H1 (cell line): Measurements from ENCODE around the gene HSPB1. TPM values are rescaled to one million over a fixed set of nuclear protein-coding genes. Genes with fewer than 3 reads are reported as not detected.

Experiments
- CHD1 ChIP-seq: IDR thresholded peaks from 2 replicates; pipeline ENCODE4 v1.6.1; 2012; ENCODE audit warnings: low read depth, low read length, improper control_type of control experiment
- CHD2 ChIP-seq: IDR thresholded peaks from 2 replicates; pipeline ENCODE4 v1.6.1; 2012; ENCODE audit warnings: low read length, improper control_type of control experiment
- FOSL1 ChIP-seq: IDR thresholded peaks from 2 replicates; pipeline ENCODE4 v1.6.1; 2011; ENCODE audit warnings: mild to moderate bottlenecking, low read depth, low read length, moderate library complexity; ENCODE audit not compliant: insufficient read depth
- GTF2F1 ChIP-seq: IDR thresholded peaks from 2 replicates; pipeline ENCODE4 v1.6.1; 2012; ENCODE audit warnings: low read depth, low read length, improper control_type of control experiment, borderline replicate concordance
- KDM4A ChIP-seq: IDR thresholded peaks from one replicate; pipeline ENCODE4 v1.7.1; 2012; ENCODE audit warnings: low read depth, mild to moderate bottlenecking, moderate library complexity, low read length, inconsistent platforms; ENCODE audit not compliant: severe bottlenecking
- KDM5A ChIP-seq: fragments of 200-600 bp; IDR thresholded peaks from 2 replicates; pipeline ENCODE4 v1.7.1; 2012; ENCODE audit warnings: mild to moderate bottlenecking, low read length, inconsistent platforms, mixed read lengths
- POLR2AphosphoS5 ChIP-seq: IDR thresholded peaks from 2 replicates; pipeline ENCODE4 v1.6.1; 2011; ENCODE audit warnings: low read depth, low read length
- RBBP5 ChIP-seq: IDR thresholded peaks from 2 replicates; pipeline ENCODE4 v1.7.1; 2012; ENCODE audit warnings: low read depth, mild to moderate bottlenecking, inconsistent platforms, low read length, moderate library complexity, borderline replicate concordance
- RNF2 ChIP-seq: fragments of 200-900, 300-1000 bp; sonication (generic); IDR thresholded peaks from 2 replicates; pipeline ENCODE4 v1.7.1; 2016; ENCODE audit warnings: borderline replicate concordance, low read depth, mild to moderate bottlenecking, antibody characterized with exemption, low read length; ENCODE audit not compliant: poor library complexity, severe bottlenecking; ENCODE audit errors: missing control alignments
- SAP30 ChIP-seq: fragments of 300-600 bp; sonication (generic); IDR thresholded peaks from 2 replicates; pipeline ENCODE4 v1.7.1; 2012; ENCODE audit warnings: low read length, moderate library complexity, mild to moderate bottlenecking, inconsistent platforms; ENCODE audit not compliant: insufficient read depth, insufficient replicate concordance
- SIN3A ChIP-seq, 2 experiments: IDR thresholded peaks in 1 of 2; conservative IDR thresholded peaks in 1 of 2; 2 replicates each; pipeline ENCODE4 v1.6.1; 2011 to 2012; ENCODE audit warnings: low read length in 2 of 2, improper control_type of control experiment in 1 of 2, low read depth in 1 of 2, mild to moderate bottlenecking in 1 of 2
- SP4 ChIP-seq: IDR thresholded peaks from 2 replicates; pipeline ENCODE4 v1.6.1; 2012; ENCODE audit warnings: low read length, inconsistent platforms
- SRF ChIP-seq: IDR thresholded peaks from 2 replicates; pipeline ENCODE4 v1.6.1; 2011; ENCODE audit warnings: mild to moderate bottlenecking, low read depth, low read length, moderate library complexity
- TBP ChIP-seq: IDR thresholded peaks from 2 replicates; pipeline ENCODE4 v1.6.1; 2011; ENCODE audit warnings: low read depth, low read length, improper control_type of control experiment
- TCF12 ChIP-seq: IDR thresholded peaks from 2 replicates; pipeline ENCODE4 v1.6.1; 2011; ENCODE audit warnings: low read depth, mild to moderate bottlenecking, low read length
- YY1 ChIP-seq: IDR thresholded peaks from 2 replicates; pipeline ENCODE4 v1.6.1; 2011; ENCODE audit warnings: low read depth, mild to moderate bottlenecking, low read length
- polyA plus RNA-seq, 7 experiments: library from polyadenylated mRNA; depleted of rRNA in 3 of 7; stranded (reverse) in 5 of 7; unstranded in 2 of 7; fragments of >200 nt in 5 of 7; fragments of 200-250 nt in 2 of 7; gene quantifications; 1 replicate in 5 of 7; 2 replicates in 1 of 7; 4 replicates in 1 of 7; pipeline versions ENCODE4 v1.2.1 to v1.2.3, GENCODE V29; 2011 to 2013; ENCODE audit warnings: missing spikeins in 2 of 7, mixed read lengths in 2 of 7
- total RNA-seq: library from RNA; stranded (reverse); fragmentation: NEBNext Ultra II Directional; extraction: Animal tissue kit (Norgen Biotek cat#: 25700); gene quantifications from 2 replicates; pipeline ENCODE4 v1.2.1, GENCODE V29; 2021

The HSPB1 gene
- total and polyA plus RNA-seq, 2 of the 8 experiments (the other 6 are each of a cell fraction or from before 2014, with no cell fraction given): 165 to 254 TPM

GRCh38 chr7:76260171-76260703 lies 42.2 kb upstream of the HSPB1 start (continued):
- no peak for TF ChIP-seq SIN3A (conservative IDR thresholded peaks at IDR 0.05 in 1 of 2, IDR thresholded peaks at IDR 0.05 in 1 of 2; ENCODE audit: low read depth in 1 of 2, low read length in 2 of 2)
- no peak for TF ChIP-seq GTF2F1
- peak; percentile 27; the same call in 1 of the 2 replicates for TF ChIP-seq TBP
- no peak for TF ChIP-seq SRF
- TF ChIP-seq FOSL1: no peak
- TF ChIP-seq CHD2: no peak
- no peak for TF ChIP-seq KDM5A
- TF ChIP-seq YY1: no peak
- no peak for TF ChIP-seq TCF12
- TF ChIP-seq SP4: no peak
- no peak for TF ChIP-seq RNF2
- TF ChIP-seq RBBP5: no peak
- TF ChIP-seq POLR2AphosphoS5: peak; percentile 39; the same call in 1 of the 2 replicates
- no peak for TF ChIP-seq KDM4A
- no peak for TF ChIP-seq SAP30
- no peak for TF ChIP-seq CHD1
